Activated naive CD8-positive, alpha-beta T cell treated with anti-CD3 and anti-CD28 coated beads, Interleukin-2, amount 50 U/mL, for 16 hours (primary cell): Measurements from ENCODE around the gene PAPPA2.

ENCODE experiments used
- DNase-seq: peaks from one replicate; pipeline ENCODE4 v3.0.0-alpha.2; 2020; ENCODE audit warnings: low read depth, low spot score

PAPPA2 gene

DNA sequence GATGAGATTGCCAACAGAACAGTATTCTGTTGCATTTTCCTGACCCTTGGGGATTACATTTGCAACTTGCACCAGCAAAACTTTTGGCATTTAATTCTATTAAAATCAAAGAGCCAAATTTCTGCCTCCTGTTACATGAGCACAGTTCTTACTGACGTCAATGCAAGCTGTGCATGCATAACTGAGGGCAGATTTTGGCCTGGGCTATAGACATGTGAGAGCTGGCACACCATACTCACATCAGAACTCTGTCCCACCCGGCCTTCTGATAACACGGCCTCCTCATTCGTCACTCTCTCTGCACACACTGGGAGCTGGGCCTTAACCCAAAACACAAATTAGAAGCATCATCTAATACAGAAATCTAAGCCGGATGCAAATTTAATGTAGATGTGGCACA, 31.5 kb downstream of the PAPPA2 start:
- DNase-seq, result no peak

DNA sequence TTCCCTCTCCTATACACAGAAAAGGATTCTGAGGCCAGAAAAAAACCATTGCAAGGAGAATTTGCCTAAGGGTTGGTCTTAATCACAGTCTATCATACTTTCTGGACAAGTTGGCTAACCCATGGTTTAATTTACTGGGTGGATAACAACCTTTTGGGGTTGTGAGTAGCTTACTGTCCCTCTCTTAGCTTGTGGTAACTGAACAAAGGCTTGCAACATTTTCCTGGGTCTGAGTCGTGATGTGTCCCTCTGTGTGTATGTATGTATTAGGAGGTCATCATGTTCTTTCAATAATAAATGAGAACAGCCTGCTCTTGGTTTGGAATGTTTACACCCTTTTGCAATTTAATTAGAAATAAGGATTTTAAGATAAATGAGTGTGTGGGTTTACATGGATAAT, 36.7 kb downstream of the PAPPA2 start:
- no peak for DNase-seq

DNA sequence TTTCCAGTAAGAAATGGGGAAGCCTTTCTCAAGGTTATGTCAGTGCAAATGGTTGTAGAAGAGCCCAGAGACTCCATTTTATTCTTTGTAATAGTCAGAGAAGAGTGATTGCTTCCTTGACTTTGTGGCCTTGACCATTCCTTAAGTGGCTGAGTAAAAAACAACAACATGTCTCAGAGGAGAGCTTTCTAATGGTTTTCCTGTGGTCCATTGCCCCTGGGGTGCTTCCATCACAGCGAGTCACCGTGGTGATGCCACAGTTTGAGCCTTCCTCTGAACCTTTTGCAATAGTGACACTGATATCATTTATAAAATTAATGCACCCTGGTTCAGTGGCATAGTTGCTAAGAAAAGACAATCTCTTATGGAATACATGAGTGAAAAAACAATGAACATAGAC, 38.6 kb downstream of the PAPPA2 start:
- DNase-seq, result no peak

DNA sequence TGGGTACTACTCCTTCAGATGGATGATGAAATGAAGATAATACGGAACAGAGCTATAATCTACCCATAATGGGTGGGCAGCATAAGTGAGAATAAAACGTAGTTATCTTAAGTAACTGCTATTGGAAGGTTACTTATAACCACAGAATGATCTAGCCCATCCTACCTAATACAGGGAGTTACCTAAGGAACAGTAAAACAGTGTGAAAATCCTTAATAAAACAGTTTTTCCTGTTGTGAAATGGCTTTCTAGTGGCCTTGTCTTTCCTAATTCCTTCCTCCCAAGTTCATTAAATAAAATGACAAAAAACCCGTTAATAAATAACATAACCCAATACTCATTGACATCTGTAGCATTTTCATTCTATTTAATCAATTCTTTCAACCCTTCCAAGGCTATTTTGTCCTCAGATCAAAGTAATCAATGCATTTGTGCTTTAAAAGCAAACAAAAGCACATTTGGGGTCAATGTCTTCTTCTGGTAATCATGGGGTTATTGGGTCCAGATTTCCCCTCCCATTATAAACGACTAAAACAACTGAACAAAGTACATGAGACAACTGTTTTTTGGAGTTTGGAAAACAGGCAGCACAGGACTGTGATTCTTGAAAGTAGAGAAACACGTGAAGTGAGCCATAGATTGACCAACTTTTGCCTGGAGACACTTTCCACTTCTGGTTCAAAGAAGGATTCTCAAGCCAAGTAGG, 42.0 kb downstream of the PAPPA2 start:
- no peak for DNase-seq

DNA sequence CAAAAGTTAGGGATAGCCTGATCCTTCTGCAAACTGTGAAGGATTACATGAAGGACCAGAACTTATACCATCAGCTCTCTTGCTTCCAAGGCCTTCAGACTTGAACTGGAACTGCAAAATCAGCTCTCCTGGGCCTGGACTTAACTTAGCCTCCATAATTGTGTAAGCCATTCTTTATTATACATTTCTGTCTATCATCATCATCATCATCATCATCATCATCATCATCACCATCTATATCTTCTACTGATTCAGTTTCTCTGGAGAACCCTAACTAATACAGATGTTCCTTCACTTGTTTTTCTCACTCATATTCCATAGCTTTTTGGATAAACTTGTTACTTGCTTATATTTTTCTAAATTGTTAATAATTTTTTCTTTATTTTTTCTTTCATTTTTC, 50.0 kb downstream of the PAPPA2 start:
- DNase-seq, result no peak

DNA sequence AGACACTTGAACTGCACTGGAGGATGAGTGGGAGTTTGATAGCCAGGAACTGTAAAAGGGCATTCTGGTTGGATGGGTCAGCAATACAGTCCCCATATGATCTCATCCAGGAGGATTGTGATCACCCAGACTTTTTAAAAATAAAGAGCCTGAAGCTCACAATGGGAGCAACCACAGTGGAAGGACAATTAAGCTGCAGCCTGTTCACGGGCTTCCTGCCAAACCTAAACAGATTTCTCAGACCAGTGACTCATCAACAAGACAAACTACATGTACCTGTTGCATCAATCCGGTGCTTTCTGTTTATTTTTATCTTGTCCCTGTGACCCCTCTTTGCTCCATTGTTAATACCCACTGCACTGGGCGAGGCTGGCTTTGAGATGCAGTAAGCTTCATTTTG, 52.3 kb downstream of the PAPPA2 start:
- no peak for DNase-seq

DNA sequence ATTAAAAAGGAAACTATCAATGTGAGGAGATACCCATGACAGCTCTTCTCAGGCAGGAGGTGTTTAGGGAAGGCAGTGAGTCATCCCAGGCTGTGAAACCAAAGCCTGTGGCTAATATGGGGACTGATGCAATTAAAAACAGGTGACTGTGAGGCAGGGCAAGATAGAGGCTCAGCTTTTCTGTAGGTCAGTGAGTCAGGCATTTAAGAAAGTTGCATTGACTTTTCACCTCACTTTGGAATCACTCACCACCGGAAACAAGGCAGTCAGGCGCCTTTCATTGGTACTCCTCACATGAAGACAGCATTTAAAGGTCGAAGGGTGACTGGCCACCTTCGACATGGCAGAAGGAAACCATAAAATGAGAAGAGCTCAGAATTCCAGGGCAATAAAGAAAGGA, 54.5 kb downstream of the PAPPA2 start:
- DNase-seq, result no peak

DNA sequence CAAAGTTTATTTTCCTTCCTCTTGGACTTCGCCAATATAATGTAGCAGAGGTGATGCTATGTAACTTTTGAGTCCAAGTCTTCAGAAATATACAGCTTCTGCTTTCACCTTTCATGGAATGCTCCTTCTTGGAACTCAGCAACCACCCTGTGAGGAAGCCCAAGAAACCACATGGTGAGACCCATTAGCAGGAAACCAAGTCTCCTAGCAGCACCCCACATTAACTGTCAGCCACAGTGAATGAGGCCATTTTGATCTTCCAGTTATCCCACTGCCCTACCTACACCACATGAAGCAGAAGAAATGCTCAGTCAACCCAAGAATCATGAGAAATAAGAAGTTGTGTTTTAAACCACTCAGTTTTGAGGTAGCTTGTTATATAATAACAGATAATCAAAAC, 58.2 kb downstream of the PAPPA2 start:
- no peak for DNase-seq

DNA sequence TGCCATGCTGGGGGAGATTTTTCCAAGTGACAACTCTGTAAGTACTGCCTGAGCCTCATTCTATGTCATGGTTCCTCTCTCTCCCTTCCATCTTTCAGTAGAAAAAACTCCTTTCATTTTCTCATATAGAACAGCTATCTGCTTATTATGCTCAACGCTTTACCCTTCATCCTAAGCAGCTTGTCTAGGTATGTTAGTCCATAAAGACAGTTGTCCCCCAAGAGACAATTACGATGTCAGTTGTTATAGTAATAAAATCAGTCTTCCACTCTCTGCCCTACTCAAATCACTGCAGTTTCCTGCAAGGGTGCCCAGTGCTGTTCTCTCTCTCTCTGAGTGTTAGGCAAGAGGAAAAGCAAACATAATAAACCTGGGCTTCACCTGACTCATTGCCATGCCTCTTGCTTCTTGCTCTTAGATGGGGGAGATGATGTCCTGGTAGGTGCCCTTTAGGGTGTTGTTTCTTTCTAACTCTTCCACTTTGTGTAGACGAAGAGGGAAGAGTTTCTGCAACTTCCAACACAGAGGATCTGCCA, 59.4 kb downstream of the PAPPA2 start:
- no peak for DNase-seq

DNA sequence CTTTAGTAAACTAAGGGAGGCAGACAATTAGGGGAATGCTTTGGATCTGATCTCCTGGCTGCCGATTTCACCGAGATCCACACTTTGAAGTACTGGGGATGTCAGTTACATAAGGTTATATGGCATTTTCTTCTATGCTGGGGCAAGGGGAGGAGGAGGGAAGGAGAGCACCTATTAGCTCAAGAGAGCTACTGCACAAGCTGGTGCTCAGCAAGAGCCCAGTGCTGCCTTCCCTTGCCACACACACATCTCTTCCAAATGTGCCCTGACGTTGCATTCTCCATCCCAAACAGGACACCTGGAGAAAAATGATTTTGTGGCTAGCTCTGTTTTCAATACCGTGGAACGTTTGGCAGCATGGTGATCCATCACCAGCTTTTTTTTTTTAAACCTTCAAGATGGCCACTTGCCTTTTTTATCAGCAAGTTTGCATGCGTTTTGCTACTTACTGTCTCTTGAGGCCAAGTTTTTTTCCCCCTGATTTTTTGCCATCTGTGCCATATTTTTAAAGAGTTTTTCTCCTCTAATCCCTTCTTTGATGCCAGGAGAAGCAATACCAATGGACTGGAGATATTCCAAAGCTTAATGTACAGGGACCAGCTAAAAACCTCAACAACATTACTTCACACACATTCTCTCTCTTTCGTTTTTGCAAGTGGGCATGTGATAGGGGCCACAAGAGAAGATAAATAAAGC, 66.6 kb downstream of the PAPPA2 start:
- DNase-seq, result no peak

DNA sequence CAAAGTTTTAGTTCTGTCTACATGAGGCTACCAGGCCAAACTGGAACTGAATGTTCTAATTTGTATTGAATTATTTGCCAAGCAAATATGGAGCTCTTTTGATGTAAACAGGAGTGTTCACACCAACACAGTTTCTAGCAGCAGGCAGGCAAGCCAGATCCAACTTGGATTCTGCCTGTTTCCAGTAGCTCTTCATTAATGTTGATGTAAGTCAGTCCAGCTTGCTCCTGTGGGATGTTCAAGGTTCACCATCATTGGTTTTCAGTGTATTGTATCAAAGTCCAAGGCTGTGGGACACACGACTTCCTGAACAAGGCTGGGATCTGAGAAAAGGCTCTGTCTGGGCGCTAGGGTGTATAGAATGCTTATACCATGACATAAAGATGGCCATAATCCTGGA, 68.1 kb downstream of the PAPPA2 start:
- DNase-seq, result no peak

DNA sequence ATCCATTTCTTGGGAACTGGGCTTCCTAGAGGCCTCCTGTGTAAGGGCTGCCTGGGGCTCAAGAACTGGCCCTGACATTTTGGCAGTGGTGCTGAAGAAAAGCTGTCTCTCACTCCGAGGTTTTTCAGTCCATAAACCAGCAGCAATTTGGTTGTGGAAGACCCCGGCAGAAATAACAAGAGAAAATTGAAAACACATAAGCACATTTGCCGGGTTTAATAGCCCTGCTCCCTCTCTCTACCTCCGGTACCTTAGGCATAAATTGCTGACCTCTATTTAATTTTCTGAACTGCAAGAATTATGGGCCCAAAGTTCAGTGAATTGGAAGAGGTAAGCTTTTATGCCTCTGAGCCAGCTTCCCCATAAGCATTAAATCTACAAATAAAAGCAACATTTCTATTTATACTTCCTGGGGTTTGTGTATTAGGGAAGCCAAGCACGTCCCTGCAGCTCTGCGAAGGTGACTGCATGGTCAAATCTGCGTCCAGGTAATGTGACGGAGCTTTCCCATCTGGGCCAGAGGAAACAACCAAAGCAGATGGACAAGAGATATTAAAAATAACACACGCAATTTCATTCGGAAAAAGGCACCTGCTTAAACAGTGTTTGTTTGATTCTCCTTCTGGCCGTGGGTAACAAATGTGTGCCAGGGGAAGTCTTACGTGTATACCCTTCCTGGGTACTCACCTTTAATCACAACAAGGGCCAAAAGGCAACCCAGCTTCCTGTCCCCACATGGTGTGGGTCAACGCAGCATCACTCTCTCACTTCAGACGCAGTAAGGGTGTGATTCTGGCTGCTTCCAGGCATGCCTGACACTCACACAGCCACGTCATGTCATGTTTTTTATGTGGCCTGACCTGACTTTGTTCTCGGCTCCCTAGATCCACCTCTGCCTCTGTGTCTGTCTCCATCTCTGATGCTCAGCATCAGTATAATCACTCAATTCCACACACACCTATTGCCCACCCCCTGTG, 69.2 kb downstream of the PAPPA2 start:
- no peak for DNase-seq

DNA sequence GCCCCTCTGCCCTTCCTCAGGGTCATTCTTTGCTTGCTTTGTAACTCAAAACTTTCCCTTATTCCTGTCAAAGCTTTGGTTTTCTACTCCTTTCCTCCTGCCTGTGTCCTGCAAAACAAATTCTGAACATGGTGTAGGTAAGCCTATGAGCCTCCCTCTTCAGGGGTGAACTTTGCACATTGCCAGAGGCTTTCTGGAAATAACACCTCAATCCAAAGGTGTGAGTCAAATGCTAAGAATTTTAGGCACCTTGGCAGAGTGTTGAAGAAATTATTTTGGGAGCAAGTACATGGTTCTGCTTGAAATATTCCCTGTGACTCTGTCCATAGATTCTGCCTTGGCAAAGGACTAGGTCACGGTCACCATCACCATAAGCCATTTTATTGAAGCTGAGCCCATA, 70.0 kb downstream of the PAPPA2 start:
- DNase-seq, result no peak

DNA sequence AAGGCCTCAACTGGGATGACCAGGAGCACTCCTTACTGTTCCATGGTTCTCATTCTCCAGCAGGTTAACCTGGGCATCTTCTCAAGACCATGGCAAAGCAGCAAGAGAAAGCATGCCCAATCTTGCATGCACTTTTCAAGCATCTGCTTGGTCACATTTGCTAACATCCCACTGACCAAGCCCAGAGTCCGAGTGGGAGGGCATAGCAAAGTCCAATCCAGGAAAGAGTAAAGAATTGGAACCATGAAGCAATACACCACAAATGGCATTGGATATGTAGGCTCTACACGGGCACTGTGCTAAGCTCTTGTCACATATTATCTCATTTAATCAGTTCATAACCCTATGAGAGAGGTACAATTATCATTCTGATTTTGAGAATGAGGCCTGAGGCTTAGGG, 73.6 kb downstream of the PAPPA2 start:
- no peak for DNase-seq

DNA sequence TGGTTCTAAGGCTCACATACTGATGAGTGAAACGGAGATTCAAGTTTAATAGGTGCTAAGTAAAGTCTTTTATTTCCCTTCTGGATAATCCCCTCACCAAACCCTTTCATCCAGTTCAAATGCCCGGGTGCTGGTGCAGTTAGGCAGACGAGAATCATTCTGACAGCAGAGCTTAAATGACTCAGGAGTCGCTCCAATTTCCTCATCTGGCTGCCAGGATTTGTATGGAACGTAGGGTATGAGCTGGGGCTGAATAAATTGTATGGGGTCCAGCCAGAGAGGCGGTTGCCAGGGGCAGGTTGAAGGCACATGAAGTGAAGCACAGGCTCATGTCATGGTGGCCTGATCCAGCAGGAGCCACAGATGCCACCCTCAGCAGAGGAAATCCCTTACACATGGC, 76.0 kb downstream of the PAPPA2 start:
- no peak for DNase-seq

DNA sequence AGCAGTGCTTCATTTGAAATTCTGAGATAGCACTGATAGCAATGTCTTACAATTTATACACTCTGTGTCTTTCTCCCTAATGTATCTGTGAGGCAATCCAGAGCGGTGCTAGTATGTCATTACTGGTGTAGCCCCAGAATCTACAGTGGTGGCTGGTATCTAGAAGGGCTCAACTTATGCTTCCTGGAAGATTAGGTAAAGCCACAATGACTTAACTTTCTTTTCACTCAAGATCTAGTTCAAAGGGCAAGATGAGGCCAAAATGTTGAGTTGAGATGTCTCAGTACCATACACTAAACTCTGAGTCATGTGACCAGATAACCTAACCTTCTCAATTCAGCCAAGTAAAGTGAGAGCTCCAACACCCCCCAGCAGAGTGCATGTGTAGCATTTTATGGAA, 77.5 kb downstream of the PAPPA2 start:
- DNase-seq, result no peak

DNA sequence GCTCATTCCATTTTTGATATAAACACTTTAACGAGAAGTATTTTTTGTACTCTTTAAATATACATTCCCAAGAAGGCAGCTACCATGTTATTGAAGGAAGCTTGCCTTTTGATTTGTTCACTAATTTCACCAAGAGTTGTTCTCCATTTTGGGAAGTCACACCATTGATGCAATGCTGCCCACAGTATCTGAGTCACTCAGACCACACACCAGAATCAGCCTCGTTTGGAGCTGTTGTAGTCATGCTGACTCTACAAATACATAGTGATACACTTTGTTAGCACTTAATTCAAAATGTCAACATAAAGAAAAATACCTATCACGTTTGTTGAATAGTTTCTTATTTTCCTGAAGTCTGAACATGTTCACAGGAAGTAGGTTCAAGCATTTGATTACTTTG, 78.7 kb downstream of the PAPPA2 start:
- DNase-seq, result no peak

DNA sequence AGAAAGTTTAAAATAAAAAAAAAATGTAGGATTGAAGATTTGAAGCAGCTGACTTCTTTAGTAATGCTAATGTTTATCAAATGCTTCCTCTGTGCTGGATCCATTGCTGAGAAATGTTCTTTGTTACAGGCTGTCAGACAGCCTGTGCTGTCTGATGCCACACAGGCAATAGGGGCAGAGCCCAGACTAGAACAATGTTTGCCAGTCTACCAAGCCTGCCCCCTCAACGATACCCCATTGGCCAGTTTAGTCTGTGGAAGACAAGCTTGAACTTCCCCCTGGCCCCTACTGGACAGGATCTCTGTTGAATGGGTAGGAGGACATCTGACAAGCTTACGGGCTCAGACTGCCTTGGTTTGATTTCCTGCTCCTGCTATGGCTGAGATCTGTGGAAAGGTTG, 79.4 kb downstream of the PAPPA2 start:
- DNase-seq, result no peak

DNA sequence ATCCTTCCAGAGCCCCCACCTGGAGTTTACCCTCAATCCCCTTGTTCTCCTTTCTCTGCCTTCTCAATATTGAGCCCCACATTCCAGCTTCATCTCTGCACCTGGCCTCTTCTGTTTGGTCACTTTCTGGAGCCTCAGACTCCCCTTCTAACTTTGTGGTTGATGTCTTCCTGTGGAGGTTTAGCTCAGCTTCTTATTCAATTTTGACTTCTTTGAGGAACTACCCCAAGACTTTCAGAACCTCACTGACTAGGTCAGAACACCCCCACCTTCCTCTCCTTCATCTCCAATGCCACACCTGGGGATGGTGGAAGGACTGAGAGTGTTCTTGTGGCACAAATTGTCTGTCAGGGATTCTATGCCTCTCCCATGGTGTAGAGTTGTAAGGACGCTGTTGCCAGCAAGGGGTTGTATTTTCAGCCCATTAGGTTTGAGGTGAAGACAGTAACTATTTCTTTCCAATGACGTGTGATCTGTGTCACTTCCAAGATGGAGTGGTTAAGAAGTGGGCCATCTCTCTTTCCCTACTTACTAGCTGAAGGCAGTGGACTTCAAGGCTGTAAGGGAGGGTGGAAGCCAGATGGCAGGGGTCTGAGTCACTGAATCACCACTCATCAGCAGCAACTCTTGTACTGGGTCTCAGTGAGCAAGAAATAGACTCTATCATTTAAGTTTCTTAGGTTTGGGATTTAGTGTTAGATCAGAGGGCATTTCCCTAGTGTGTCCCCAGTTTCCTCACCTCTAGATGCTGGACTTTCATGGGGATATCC, 80.6 kb downstream of the PAPPA2 start:
- DNase-seq, result no peak

DNA sequence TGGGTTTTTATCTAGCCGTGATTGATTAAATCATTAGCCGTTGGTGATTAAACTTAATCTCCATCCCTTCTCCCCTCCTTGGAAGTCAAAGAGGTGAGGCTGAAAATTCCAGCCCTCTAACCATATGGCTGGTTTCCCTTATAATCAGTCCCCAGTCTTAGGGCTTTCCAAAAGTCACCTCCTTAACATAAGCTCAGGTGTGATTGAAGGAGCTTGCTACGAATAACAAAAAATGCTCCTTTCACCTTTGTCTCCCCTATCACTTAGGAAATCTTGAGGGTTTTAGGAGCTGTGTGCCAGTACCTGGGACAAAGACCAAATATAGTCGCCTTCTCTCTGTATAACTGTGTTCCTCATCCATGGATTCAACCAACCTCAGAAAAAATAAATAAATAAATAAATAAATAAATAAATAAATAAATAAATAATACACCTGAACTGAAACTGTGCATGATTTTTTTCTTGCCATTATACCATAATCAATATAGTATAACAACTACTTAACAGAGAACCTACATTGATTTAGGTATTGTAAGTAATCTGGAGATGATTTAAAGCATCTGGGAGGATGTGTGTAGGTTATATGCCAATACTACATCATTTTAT, 82.2 kb downstream of the PAPPA2 start:
- DNase-seq, result no peak

DNA sequence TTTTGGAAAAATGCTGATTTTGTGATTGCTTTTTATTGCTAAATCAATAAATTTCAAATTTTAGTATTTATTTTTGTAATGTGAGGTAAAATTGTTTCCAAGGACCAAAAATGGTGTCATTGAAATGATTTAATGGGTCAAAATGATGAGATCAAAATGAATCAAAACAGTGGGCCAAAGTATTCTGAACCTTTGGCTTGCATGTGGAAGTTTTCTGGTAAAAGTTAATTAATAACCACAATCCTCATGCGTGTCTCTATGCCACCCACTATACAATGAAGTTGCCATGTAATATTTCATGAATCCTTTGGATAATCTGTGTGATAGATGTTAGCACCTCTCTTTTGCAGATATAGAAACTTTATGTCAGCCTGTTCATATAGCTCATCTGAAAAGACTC, 83.8 kb downstream of the PAPPA2 start:
- DNase-seq, result no peak
